ENCODE measurements around the gene P2RX4.

DNA sequence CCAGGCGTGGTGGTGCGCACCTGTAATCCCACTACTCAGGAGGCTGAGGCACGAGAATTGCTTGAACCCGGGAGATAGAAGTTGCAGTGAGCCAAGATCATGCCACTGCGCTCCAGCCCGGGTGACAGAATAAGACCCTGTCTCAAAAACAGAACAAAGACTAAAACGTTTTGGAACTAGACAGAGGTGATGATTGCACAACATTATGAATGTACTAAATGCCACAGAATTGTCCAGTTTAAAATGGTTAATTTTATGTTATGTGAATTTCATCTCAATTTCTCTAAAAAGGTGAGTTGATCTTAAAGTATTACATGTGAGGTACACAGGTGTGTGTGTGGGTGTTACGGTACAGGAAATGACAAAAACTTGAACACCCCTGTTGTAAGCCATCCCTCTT, 16.5 kb downstream of the P2RX4 start:
- TF ChIP-seq CTCF (conservative IDR thresholded peaks at IDR 0.05; ENCODE audit: low read length): no peak
- no peak for TF ChIP-seq EZH2phosphoT487 (IDR thresholded peaks at IDR 0.05; ENCODE audit: borderline replicate concordance, low read depth, low read length)
